D721Med (cell line): ENCODE results near the gene MPLKIP.
A peak's percentile ranks its signal among the peaks of the same experiment; 100 is the strongest.

Experiments
- DNase-seq: peaks from one replicate; pipeline ENCODE4 v3.0.0; 2011; ENCODE audit warnings: low spot score; ENCODE audit not compliant: insufficient read length
- FAIRE-seq: peaks from 2 replicates; lab custom pipeline; 2011; peaks lifted over from hg19 to GRCh38; lab: Jason Lieb, UNC
- CTCF ChIP-seq: IDR thresholded peaks from 2 replicates; pipeline ENCODE4 v1.5.1; 2012; ENCODE audit warnings: mild to moderate bottlenecking, control low read depth; ENCODE audit not compliant: insufficient read depth; ENCODE audit errors: missing control alignments

MPLKIP gene

GRCh38 chr7:40115936-40116335 lies 18.5 kb downstream of the MPLKIP start:
- DNase-seq: no peak
- no peak for FAIRE-seq
- no peak for TF ChIP-seq CTCF

DNA sequence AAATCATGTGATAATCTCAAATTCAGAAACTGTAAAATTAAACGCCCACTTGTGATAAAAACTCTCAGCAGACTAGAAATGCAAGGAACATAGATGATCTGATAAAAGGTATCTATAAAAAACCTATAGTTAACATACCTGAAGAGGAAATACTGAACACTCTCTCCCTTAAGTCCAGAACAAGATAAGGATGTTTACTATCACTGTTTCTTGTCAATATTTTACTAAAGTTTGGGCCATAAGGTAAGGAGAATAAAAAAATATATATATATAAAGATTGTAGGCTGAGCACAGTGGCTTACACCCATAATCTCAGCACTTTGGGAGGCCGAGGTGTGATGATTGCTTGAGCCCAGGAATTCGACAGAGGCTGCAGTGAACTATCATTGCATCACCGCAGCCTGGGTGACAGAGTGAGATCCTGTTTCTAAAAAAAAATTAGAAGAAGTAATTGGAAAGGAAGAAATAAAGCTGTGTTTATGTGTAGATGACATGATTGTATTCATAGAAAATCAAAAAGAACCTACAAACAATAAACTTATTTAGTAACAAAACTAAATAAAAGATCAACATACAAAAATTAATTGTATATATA lies 28.4 kb downstream of the MPLKIP start:
- TF ChIP-seq CTCF: no peak

GRCh38 chr7:40102897-40103296 lies 31.5 kb downstream of the MPLKIP start:
- DNase-seq (no peak), FAIRE-seq (peak; percentile 21)
- TF ChIP-seq CTCF: no peak

More for the DNA sequence above, 28.4 kb downstream of the MPLKIP start:
- FAIRE-seq: no peak
- no peak for DNase-seq

GRCh38 chr7:40101201-40101600 lies 33.2 kb downstream of the MPLKIP start:
- TF ChIP-seq CTCF: no peak
- FAIRE-seq: no peak
- no peak for DNase-seq

- no peak for TF ChIP-seq CTCF
- FAIRE-seq: no peak
- DNase-seq: no peak
Measured at GRCh38 chr7:40099837-40100236, 34.6 kb downstream of the MPLKIP start.

DNA sequence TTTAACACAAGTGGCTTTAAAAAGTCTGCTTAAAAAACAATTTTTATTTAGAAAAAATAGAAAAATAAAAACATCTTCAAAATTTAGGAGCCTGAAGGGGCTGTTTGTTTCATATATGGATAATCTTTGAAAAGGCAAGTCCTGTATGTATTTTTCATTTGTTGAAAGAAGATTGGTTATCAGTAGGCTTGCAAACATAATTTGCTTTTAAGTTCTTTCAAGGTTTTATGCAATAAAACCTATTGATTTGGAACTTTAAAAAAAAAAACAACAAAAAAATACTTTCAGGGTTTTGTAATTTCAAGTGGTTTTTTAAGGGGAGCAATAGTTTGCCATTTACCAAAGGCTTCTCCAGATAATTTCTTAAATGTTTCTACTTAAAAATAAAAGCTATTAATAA lies 35.6 kb downstream of the MPLKIP start:
- FAIRE-seq: no peak
- no peak for TF ChIP-seq CTCF
- DNase-seq: no peak

GRCh38 chr7:40097728-40098127 lies 36.7 kb downstream of the MPLKIP start:
- DNase-seq: no peak
- TF ChIP-seq CTCF: no peak
- FAIRE-seq: no peak
